ENCODE results near the gene PCIF1. TPM values are rescaled to one million over a fixed set of nuclear protein-coding genes. Genes with fewer than 3 reads are reported as not detected.
"Not testable (repeated sequence)": the region's sequence is repeated elsewhere in the genome, so short reads cannot be mapped to it uniquely, and the experiment has no call there.

Gene PCIF1
- total and polyA plus RNA-seq, 2 experiments from 2014 or later, result 11.8 to 26.0 TPM

GRCh38 chr20:45993197-45993951 lies 58.9 kb downstream of the PCIF1 start:
- Histone ChIP-seq H3K4me2 (no peak overlapping the region), H3K27me3 (no peaks in the 10 kb centered on the region), H3K27ac (no peak overlapping the region), H3K9me2 (replicated peaks; ENCODE audit: insufficient read depth) (no peaks in the 10 kb centered on the region), H3K4me1 (ENCODE audit: insufficient read depth) (peaks cover 4% of the 10 kb centered on the region), H3K9me3 (ENCODE audit: low read depth) (no peaks in the 10 kb centered on the region), H3K79me2 (no peaks in the 10 kb centered on the region), H3K4me3 (no peak overlapping the region), H4K20me1 (ENCODE audit: insufficient read depth, poor library complexity, severe bottlenecking) (no peaks in the 10 kb centered on the region), H3K36me3 (replicated peaks; ENCODE audit: insufficient read depth, low read depth) (no peaks in the 10 kb centered on the region), H2AFZ (no peak overlapping the region)
- TF ChIP-seq CTCF (IDR thresholded peaks at IDR 0.05; ENCODE audit: poor library complexity) (no peak), EZH2 (IDR thresholded peaks at IDR 0.05; ENCODE audit: borderline replicate concordance) (no peak), EZH2phosphoT487 (IDR thresholded peaks at IDR 0.05; ENCODE audit: low read depth, severe bottlenecking, unreplicated experiment) (no peak)
- WGBS (ENCODE audit: low lambda C conversion rate, missing lambda C conversion rate), result 53% methylated on average over 11 of the region's 12 CpGs
- peak; percentile 78 for DNase-seq (ENCODE audit: low spot score)

- Histone ChIP-seq H2AFZ (no peak overlapping the region), H3K27me3 (no peaks in the 10 kb centered on the region), H3K79me2 (no peaks in the 10 kb centered on the region), H3K27ac (no peak overlapping the region), H3K4me1 (ENCODE audit: insufficient read depth) (peaks cover 4% of the 10 kb centered on the region), H4K20me1 (ENCODE audit: insufficient read depth, poor library complexity, severe bottlenecking) (no peaks in the 10 kb centered on the region), H3K9me2 (replicated peaks; ENCODE audit: insufficient read depth) (no peaks in the 10 kb centered on the region), H3K4me2 (no peak overlapping the region), H3K9me3 (ENCODE audit: low read depth) (no peaks in the 10 kb centered on the region), H3K4me3 (no peak overlapping the region), H3K36me3 (replicated peaks; ENCODE audit: insufficient read depth, low read depth) (no peaks in the 10 kb centered on the region)
- 77% methylated on average over 9 of the region's 9 CpGs for WGBS (ENCODE audit: low lambda C conversion rate, missing lambda C conversion rate)
- no peak for TF ChIP-seq CTCF (IDR thresholded peaks at IDR 0.05; ENCODE audit: poor library complexity)
- no peak for TF ChIP-seq EZH2phosphoT487 (IDR thresholded peaks at IDR 0.05; ENCODE audit: low read depth, severe bottlenecking, unreplicated experiment)
- no peak for TF ChIP-seq EZH2 (IDR thresholded peaks at IDR 0.05; ENCODE audit: borderline replicate concordance)
- no peak for DNase-seq (ENCODE audit: low spot score)
Observed at GRCh38 chr20:45994761-45995493, 60.4 kb downstream of the PCIF1 start.

GRCh38 chr20:45995495-45996097 lies 61.1 kb downstream of the PCIF1 start:
- H3K4me1 ChIP-seq (ENCODE audit: insufficient read depth); H3K4me2 ChIP-seq; H3K27me3 ChIP-seq; H2AFZ ChIP-seq; H4K20me1 ChIP-seq (ENCODE audit: insufficient read depth, poor library complexity, severe bottlenecking); H3K9me2 ChIP-seq (replicated peaks; ENCODE audit: insufficient read depth); H3K27ac ChIP-seq; H3K9me3 ChIP-seq (ENCODE audit: low read depth); H3K4me3 ChIP-seq; H3K79me2 ChIP-seq; DNase-seq (ENCODE audit: low spot score); H3K36me3 ChIP-seq (replicated peaks; ENCODE audit: insufficient read depth, low read depth): not testable (repeated sequence)
- 68% methylated on average over 6 of the region's 6 CpGs for WGBS (ENCODE audit: low lambda C conversion rate, missing lambda C conversion rate)

GRCh38 chr20:45997187-45997586 lies 62.7 kb downstream of the PCIF1 start:
- WGBS (ENCODE audit: low lambda C conversion rate, missing lambda C conversion rate), result 61% methylated on average over 3 of the region's 3 CpGs
- no peaks in the 10 kb centered on the region for H3K27me3 ChIP-seq
- no peak overlapping the region for H2AFZ ChIP-seq
- H3K4me2 ChIP-seq, result no peak overlapping the region
- TF ChIP-seq EZH2phosphoT487 (IDR thresholded peaks at IDR 0.05; ENCODE audit: low read depth, severe bottlenecking, unreplicated experiment) (no peak), CTCF (IDR thresholded peaks at IDR 0.05; ENCODE audit: poor library complexity) (no peak), EZH2 (IDR thresholded peaks at IDR 0.05; ENCODE audit: borderline replicate concordance) (no peak)
- no peaks in the 10 kb centered on the region for H3K79me2 ChIP-seq
- H3K27ac ChIP-seq, result no peak overlapping the region
- H3K9me2 ChIP-seq (replicated peaks; ENCODE audit: insufficient read depth), result no peaks in the 10 kb centered on the region
- no peaks in the 10 kb centered on the region for H4K20me1 ChIP-seq (ENCODE audit: insufficient read depth, poor library complexity, severe bottlenecking)
- no peak for DNase-seq (ENCODE audit: low spot score)
- no peaks in the 10 kb centered on the region for H3K9me3 ChIP-seq (ENCODE audit: low read depth)
- peaks cover 4% of the 10 kb centered on the region for H3K4me1 ChIP-seq (ENCODE audit: insufficient read depth)
- no peaks in the 10 kb centered on the region for H3K36me3 ChIP-seq (replicated peaks; ENCODE audit: insufficient read depth, low read depth)
- no peak overlapping the region for H3K4me3 ChIP-seq
